GM19099 (cell line): ENCODE results near the gene CMTR1.

Experiments
- POLR2A ChIP-seq: IDR thresholded peaks from 3 replicates; pipeline ENCODE4 v1.6.1; 2011; ENCODE audit warnings: low read depth; ENCODE audit not compliant: insufficient read length; ENCODE audit errors: extremely low read depth

The CMTR1 gene

DNA sequence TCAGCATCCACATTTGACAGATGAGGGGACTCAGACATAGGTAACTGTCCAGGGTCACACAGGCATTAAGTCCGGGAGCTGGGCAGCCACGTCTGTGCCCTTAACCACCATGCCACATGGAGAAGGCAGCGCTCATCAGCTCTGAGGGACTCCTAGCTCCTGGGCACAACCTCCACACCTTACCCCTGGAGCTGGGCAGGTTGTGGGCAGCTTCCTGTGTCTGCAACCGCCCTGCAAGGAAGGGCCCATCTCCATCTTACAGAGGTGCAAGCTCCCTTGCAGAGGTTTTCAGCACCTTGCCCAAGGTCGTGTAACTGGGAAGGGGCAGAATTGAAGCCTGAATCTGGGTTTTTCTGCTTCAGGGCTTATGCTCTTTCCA lies 58.8 kb downstream of the CMTR1 start:
- no peak for TF ChIP-seq POLR2A

DNA sequence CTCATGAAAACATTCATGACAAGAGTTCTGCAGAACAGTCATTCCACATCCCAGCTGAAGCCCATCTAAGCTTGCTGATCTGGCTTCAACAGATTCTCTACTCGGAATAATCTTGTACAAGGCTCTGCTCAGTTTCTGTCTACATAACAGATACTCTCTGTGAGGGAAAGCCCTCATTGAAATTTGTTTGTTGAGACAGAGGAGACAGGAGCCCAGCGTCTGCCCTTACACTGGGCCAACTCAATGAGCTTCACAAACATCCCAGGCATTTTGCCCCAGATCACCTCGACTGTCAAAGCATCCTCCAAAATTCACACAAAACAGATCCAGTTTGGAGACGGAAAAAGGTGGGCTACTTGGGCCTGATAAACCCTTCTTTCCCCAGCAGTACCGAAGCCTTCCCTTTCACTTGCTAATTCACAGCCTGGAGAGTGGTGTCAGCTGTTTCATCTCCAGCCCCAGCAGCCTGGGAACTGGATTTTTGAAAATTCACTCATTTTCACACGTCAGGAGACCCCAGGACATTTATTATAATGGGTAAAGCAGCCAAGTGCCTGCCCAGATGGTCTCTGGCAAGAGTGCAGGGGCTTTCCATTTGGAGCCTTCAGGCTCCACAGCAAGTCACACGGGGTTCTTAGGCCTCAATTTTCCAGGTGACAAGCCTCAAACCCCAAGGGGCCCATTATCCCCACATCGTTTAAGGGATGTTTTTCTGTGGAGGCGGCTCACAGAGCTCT lies 59.4 kb downstream of the CMTR1 start:
- no peak for TF ChIP-seq POLR2A

GRCh38 chr6:37492991-37493660 lies 60.1 kb downstream of the CMTR1 start:
- no peak for TF ChIP-seq POLR2A

GRCh38 chr6:37493661-37493995 lies 60.6 kb downstream of the CMTR1 start:
- TF ChIP-seq POLR2A: no peak

- no peak for TF ChIP-seq POLR2A
These were observed 62.4 kb downstream of the CMTR1 start for GRCh38 chr6:37495244-37495934.

- TF ChIP-seq POLR2A: no peak
These were observed 64.2 kb downstream of the CMTR1 start for GRCh38 chr6:37496951-37497885.

DNA sequence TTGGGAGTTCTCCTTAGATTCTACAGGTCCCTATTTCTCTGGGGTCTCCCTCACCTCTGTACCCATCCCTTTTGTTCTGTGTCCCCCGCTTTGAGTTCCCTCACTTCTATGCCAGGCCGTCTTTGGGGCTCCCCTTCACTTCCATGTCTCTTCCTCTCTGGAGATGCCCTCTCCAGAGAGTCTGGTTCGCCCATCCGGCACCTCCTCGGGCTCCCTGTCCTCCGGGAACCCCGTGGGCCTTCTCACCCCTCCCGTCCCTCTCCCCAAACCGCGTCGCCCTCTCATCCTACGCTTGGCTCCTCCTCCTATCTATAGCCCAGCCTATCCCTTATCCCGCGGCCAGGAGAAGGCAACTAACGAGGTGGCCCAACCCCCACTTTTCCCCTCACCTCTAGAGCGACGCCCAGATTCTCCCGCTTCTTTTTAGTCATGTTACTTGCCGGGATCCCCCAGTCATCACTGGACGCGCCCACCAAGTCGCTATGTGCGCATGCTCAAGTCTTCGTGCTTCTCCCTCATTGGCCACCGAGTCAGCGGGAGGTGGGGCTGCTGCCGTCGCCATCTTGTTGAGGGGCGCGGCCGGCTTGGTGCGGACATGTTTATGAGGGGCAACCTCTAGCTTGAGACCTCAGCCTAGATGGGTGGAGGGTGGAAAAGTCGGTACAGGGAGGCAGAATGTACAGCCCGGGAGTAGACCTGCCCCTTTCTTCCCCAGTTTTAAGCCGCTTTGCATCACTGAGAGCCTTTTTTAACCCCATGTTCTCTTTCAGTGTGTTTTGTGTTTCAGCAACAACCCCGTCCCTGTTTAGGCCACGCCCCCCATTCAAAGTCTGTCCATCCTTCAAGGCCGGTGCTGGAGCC lies 66.6 kb downstream of the CMTR1 start, which contains the start of gene CCDC167:
TSS of gene CCDC167 (minus strand) at position 461 of the 861 bp plus-strand sequence. CDS start at position 431, 30 bp downstream.
- TF ChIP-seq POLR2A: no peak

- no peak for TF ChIP-seq POLR2A
These were observed 67.2 kb downstream of the CMTR1 start for GRCh38 chr6:37500294-37500608.

DNA sequence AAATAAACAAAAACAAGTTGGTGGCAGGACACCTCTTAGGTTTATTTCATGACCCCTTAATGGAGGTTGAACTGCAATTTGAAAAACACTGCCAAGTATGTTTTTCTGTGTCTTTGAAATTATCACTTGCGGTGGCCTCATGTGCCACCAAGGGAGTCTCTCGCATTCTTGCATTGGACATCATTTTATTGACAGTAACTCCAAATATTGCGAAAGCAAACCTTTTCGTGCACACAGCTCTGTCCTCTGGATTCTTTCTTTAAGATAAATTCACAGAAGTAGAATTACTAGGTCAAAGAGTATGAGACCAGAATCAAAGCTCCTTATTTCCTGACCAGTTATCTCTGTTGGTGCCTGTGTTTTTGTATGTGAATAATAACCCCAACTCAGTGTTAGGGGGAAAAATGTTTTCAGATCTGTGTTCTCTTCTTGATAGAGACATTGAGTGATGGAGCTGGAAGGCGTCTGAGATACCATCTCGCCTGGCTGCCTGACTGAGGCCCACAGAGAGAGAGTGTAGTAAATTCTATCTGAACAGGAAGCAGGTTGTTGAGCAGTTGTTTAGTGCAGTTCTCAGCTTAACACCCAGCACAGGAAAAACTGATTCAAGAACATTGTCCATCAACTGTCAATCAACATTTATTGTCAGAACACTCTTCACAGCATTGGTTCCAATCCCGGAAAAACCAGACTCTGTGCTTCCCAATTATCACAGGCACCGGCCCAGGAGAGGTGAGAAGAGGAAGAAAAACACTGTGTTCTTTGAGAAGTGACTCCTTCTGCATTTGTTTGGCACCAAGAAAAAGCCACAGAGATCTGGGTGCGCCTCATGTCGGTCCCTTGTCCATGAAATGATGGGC lies 68.8 kb downstream of the CMTR1 start:
- no peak for TF ChIP-seq POLR2A

DNA sequence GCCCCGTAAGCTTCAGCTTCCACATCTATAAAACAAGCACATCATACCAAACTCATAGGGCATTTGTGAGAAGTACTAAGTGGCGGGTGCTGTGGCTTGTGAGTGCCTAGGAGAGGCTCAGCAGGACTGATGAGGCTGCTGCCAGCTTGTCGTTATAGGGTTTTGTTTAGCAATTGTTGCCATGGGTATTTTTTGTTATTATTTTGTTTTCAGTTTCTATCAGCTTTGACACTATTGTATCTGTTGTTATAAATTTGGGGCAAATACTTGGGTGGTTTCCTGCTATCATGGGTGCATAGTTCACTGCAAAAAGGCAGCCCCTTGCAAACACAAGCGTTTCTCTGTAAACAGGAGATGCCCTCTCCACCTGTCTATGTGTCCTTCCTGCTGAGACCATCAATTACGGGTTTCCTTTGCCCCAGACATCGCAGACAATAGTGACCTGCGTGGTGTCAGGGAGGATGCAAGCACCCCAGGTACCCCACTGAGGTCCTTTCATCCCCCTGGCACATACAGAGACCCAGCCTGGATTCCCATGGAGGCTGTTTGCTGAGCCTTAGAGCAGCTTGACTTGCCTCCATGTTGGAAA lies 69.8 kb downstream of the CMTR1 start:
- TF ChIP-seq POLR2A: no peak

GRCh38 chr6:37503309-37503965 lies 70.4 kb downstream of the CMTR1 start:
- no peak for TF ChIP-seq POLR2A

- no peak for TF ChIP-seq POLR2A
These were observed 71.0 kb downstream of the CMTR1 start for GRCh38 chr6:37504024-37504423.
